SK-N-SH (cell line): ENCODE data around the gene SP4.

Source experiments
- RFX5 ChIP-seq: IDR thresholded peaks from 2 replicates; pipeline ENCODE4 v1.6.1; 2012; ENCODE audit warnings: mild to moderate bottlenecking, improper control_type of control experiment, low read length
- TF ChIP-seq, protein P1 (sequence below): fragments of 200-600 bp; sonication (generic); IDR thresholded peaks from 2 replicates; pipeline ENCODE4 v1.6.1; 2017; ENCODE audit warnings: antibody characterized with exemption, mild to moderate bottlenecking, moderate library complexity

DNA sequence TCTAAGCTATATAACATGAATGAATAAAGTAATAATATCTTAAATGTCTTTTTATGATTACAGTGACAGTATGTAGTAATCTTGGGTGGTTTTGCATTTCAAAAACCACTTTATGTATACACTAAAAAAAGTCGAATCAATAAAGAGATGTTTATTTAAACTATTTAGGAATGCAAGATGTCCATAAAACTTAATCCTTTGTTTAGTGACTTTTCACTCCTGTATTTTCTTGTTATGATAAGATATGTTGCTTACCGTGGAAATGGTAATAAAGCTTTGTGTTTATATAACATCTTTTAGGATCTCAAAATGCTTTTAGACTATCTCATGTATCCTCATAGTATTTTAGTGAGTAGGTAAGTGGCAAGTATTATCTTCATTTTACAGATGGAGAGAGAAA is 48.5 kb downstream of the SP4 start:
- TF ChIP-seq, protein P1, sequence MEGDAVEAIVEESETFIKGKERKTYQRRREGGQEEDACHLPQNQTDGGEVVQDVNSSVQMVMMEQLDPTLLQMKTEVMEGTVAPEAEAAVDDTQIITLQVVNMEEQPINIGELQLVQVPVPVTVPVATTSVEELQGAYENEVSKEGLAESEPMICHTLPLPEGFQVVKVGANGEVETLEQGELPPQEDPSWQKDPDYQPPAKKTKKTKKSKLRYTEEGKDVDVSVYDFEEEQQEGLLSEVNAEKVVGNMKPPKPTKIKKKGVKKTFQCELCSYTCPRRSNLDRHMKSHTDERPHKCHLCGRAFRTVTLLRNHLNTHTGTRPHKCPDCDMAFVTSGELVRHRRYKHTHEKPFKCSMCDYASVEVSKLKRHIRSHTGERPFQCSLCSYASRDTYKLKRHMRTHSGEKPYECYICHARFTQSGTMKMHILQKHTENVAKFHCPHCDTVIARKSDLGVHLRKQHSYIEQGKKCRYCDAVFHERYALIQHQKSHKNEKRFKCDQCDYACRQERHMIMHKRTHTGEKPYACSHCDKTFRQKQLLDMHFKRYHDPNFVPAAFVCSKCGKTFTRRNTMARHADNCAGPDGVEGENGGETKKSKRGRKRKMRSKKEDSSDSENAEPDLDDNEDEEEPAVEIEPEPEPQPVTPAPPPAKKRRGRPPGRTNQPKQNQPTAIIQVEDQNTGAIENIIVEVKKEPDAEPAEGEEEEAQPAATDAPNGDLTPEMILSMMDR: no peak
- TF ChIP-seq RFX5: no peak
